ENCODE results near the gene URAD. TPM values are rescaled to one million over a fixed set of nuclear protein-coding genes. Genes with fewer than 3 reads are reported as not detected.
"Not testable (repeated sequence)": the region's sequence is repeated elsewhere in the genome, so short reads cannot be mapped to it uniquely, and the experiment has no call there.

URAD gene
- total RNA-seq, 2 experiments from 2014 or later = not detected

DNA sequence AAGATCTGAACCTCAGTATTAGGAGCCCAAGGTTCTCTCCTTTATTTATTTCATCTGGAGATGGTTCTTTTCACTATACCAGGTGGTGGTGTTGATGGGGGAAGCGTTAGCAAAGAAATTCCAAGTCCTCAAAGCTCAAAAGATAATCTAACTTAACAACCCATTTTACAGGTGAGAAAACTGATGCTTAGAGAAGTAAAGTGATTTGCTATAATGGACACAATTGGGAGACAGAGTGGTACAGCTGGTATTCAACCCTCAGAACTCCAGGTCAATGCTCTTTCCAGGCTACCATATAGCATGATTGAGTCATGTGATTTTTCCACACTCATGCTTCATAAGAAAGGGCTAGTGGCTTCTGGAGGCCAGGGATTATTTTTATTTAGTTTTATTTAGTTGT, 25.0 kb upstream of the URAD start:
- CTCF ChIA-PET = interaction anchor here (1.3 kb wide), 1 partner anchor 11 kb away, joined by 3 read pairs; no protein-coding TSS in a partner anchor
- H3K36me3 Mint-ChIP-seq (ENCODE audit: low read depth) = no peaks in the 10 kb centered on the region
- no peak for DNase-seq
- POLR2A ChIA-PET = no interaction called here
- peaks cover 7% of the 10 kb centered on the region for H3K27me3 Mint-ChIP-seq
- H3K9me3 Mint-ChIP-seq = no peaks in the 10 kb centered on the region
- H3K4me1 Mint-ChIP-seq = peaks cover 2% of the 10 kb centered on the region
- H3K27ac Mint-ChIP-seq = no peak overlapping the region
- H3K4me3 Mint-ChIP-seq = no peak overlapping the region

DNA sequence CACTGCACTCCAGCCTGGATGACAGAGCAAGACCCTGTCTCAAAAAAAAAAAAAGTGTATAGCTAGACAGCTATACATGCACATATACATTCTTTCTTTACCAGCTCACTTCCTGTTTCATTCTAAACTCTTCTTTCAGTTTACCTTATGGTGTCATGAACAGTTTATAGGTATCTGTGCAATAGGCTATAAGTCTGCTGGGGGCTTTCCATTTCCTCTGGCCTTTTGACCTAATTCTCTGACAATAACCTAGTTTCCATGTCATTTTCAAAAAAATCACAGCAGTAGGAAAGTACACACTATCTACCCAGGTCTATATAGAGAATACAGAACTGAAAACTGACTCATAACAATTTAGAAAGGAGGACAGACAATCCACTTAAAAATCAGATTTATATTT, 24.4 kb upstream of the URAD start:
- POLR2A ChIA-PET = no interaction called here
- no peak overlapping the region for H3K4me3 Mint-ChIP-seq

DNA sequence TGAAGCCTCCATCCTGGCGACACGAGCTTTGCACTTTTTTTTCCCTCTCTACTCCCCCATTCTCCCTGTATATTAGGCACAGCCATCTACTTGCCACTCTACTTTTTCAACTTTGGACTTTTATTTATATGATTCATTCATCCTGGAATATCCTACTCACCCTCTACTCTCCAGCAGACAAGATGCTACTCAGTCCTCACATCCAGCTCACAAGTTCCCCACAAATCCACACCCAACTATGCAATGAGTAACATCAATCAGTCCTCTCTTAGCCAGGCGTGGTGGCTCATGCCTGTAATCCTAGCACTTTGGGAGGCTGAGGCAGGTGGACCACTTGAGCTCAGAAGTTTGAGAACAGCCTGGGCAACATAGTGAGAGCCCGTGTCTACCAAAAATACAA, 23.9 kb upstream of the URAD start:
- Mint-ChIP-seq H3K36me3 (ENCODE audit: low read depth) (no peaks in the 10 kb centered on the region), H3K9me3 (no peaks in the 10 kb centered on the region), H3K27me3 (peaks cover 7% of the 10 kb centered on the region), H3K4me1 (peaks cover 2% of the 10 kb centered on the region), H3K27ac (no peak overlapping the region), H3K4me3 (no peak overlapping the region)
- POLR2A ChIA-PET = no interaction called here
- no peak for DNase-seq
- CTCF ChIA-PET = interaction anchor here (0.7 to 1.2 kb wide), 2 partner anchors 11 to 18 kb away, joined by 3 to 4 read pairs; no protein-coding TSS in a partner anchor

More for the DNA sequence above, 24.4 kb upstream of the URAD start:
- no peaks in the 10 kb centered on the region for H3K9me3 Mint-ChIP-seq
- H3K36me3 Mint-ChIP-seq (ENCODE audit: low read depth) = no peaks in the 10 kb centered on the region
- CTCF ChIA-PET = interaction anchor here (1.2 kb wide), 1 partner anchor 17 kb away, joined by 3 read pairs; no protein-coding TSS in a partner anchor
- H3K27ac Mint-ChIP-seq = no peak overlapping the region
- DNase-seq = no peak
- H3K27me3 Mint-ChIP-seq = peaks cover 7% of the 10 kb centered on the region
- H3K4me1 Mint-ChIP-seq = peaks cover 2% of the 10 kb centered on the region

DNA sequence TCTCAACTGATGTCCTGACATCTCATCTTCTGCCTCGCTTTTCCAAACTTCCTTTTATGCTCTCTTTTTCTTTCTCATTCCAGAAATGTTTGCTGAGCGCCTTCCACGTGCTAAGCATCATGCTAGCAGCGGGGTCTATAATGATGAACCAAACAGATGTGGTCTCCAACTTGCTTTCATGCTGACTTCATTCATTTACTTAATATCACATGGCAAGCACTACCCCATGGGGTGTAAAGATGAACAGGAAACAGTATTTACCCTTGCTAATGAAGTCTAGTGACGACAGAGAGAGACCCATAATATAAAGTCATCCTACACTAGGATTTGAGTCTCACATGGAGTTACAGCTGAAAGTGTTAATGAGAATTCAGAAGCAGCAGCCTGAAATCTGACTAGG, 21.6 kb upstream of the URAD start:
- peaks cover 2% of the 10 kb centered on the region for H3K4me1 Mint-ChIP-seq
- no peaks in the 10 kb centered on the region for H3K9me3 Mint-ChIP-seq
- ChIA-PET POLR2A (no interaction called here), CTCF (no interaction called here)
- peaks cover 4% of the 10 kb centered on the region for H3K27me3 Mint-ChIP-seq
- no peak for DNase-seq
- H3K27ac Mint-ChIP-seq = no peak overlapping the region
- H3K36me3 Mint-ChIP-seq (ENCODE audit: low read depth) = no peaks in the 10 kb centered on the region
- H3K4me3 Mint-ChIP-seq = no peak overlapping the region

DNA sequence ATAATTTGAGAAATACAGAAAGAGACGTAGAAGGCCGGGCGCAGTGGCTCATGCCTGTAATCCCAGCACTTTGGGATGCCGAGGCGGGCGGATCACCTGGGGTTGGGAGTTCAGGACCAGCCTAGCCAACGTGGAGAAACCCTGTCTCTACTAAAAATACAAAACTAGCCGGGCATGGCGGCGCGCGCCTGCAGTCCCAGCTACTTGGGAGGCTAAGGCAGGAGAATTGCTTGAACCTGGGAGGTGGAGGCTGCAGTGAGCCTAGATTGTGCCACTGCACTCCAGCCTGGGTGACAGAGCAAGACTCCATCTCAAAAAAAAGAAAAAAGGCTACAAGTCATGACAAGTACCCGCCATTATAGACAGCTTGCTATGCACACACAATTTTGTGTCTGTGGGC, 16.5 kb upstream of the URAD start:
- POLR2A ChIA-PET; H3K4me1 Mint-ChIP-seq; H3K36me3 Mint-ChIP-seq (ENCODE audit: low read depth); H3K27me3 Mint-ChIP-seq; H3K27ac Mint-ChIP-seq; DNase-seq; H3K9me3 Mint-ChIP-seq; CTCF ChIA-PET; H3K4me3 Mint-ChIP-seq: not testable (repeated sequence)

- no peaks in the 10 kb centered on the region for H3K36me3 Mint-ChIP-seq (ENCODE audit: low read depth)
- H3K27me3 Mint-ChIP-seq = no peaks in the 10 kb centered on the region
- H3K9me3 Mint-ChIP-seq = no peaks in the 10 kb centered on the region
- no peak for DNase-seq
- no peak overlapping the region for H3K27ac Mint-ChIP-seq
- ChIA-PET CTCF (interaction anchor here (1.6 kb wide), 1 partner anchor 11 kb away, joined by 3 read pairs; no protein-coding TSS in a partner anchor), POLR2A (interaction anchor here (0.6 kb wide), 1 partner anchor 55 kb away, joined by 3 read pairs; no protein-coding TSS in a partner anchor)
- no peak overlapping the region for H3K4me3 Mint-ChIP-seq
- peaks cover 2% of the 10 kb centered on the region for H3K4me1 Mint-ChIP-seq
These were observed 14.6 kb upstream of the URAD start for GRCh38 chr13:28002886-28003698.

GRCh38 chr13:28001837-28002473, 13.5 kb upstream of the URAD start:
- POLR2A ChIA-PET = no interaction called here
- Mint-ChIP-seq H3K27me3 (no peaks in the 10 kb centered on the region), H3K9me3 (no peaks in the 10 kb centered on the region), H3K4me3 (no peak overlapping the region), H3K4me1 (peaks cover 3% of the 10 kb centered on the region), H3K27ac (no peak overlapping the region), H3K36me3 (ENCODE audit: low read depth) (no peaks in the 10 kb centered on the region)
- no peak for DNase-seq
- CTCF ChIA-PET = interaction anchor here (1.6 kb wide), 1 partner anchor 12 kb away, joined by 3 read pairs; no protein-coding TSS in a partner anchor

- no peak overlapping the region for H3K27ac Mint-ChIP-seq
- DNase-seq = no peak
- no peaks in the 10 kb centered on the region for H3K9me3 Mint-ChIP-seq
- POLR2A ChIA-PET = no interaction called here
- peaks cover 3% of the 10 kb centered on the region for H3K4me1 Mint-ChIP-seq
- no peaks in the 10 kb centered on the region for H3K27me3 Mint-ChIP-seq
- H3K4me3 Mint-ChIP-seq = no peak overlapping the region
- no peaks in the 10 kb centered on the region for H3K36me3 Mint-ChIP-seq (ENCODE audit: low read depth)
- CTCF ChIA-PET = no interaction called here
These were observed 12.6 kb upstream of the URAD start for GRCh38 chr13:28001049-28001448.

- Mint-ChIP-seq H3K9me3 (no peaks in the 10 kb centered on the region), H3K27me3 (no peaks in the 10 kb centered on the region), H3K27ac (no peak overlapping the region), H3K36me3 (ENCODE audit: low read depth) (no peaks in the 10 kb centered on the region), H3K4me3 (no peak overlapping the region), H3K4me1 (peaks cover 3% of the 10 kb centered on the region)
- POLR2A ChIA-PET = no interaction called here
- CTCF ChIA-PET = no interaction called here
- DNase-seq = no peak
These were observed 12.1 kb upstream of the URAD start for GRCh38 chr13:28000567-28000966.

DNA sequence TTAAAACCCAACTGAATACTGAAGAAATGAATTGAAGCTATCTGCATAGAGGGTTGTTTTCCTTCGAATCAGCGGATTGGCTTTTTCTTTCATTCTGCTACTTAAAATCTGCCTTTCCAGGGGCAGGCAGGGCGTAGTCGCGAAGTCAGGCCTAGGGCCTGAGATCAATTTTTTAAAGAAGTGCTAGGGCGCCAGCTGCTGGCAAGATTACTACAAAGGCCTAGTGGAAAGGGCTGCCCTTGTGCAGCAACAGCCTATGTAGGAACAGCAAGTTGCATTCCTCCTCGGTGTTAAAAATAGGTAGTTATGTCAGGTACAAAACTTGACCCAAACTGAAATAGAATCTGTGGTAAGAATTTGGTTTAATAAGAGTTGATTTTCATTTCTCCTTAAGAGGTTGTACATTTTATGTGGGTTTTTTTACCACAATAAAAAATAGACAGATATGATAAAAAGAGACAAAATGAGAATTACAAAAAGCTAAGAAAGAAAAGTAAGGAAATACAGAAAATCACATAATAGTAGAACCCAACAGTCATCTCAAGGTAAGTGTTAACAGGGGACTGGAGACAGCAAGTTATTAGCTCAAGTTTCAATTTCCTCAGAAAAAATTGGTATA, 9.5 kb upstream of the URAD start:
- Mint-ChIP-seq H3K4me3 (no peak overlapping the region), H3K4me1 (peaks cover 3% of the 10 kb centered on the region), H3K27ac (no peak overlapping the region), H3K36me3 (ENCODE audit: low read depth) (no peaks in the 10 kb centered on the region), H3K27me3 (no peaks in the 10 kb centered on the region), H3K9me3 (no peaks in the 10 kb centered on the region)
- CTCF ChIA-PET = interaction anchor here (0.9 kb wide), 1 partner anchor 167 kb away, joined by 4 read pairs; no protein-coding TSS in a partner anchor
- DNase-seq = peak; percentile 37
- POLR2A ChIA-PET = no interaction called here

- ChIA-PET CTCF (no interaction called here), POLR2A (no interaction called here)
- Mint-ChIP-seq H3K27me3 (no peaks in the 10 kb centered on the region), H3K4me1 (no peaks in the 10 kb centered on the region), H3K4me3 (no peak overlapping the region), H3K27ac (no peak overlapping the region), H3K9me3 (no peaks in the 10 kb centered on the region), H3K36me3 (ENCODE audit: low read depth) (no peaks in the 10 kb centered on the region)
- no peak for DNase-seq
These were observed 3.4 kb upstream of the URAD start for GRCh38 chr13:27991881-27992280.

DNA sequence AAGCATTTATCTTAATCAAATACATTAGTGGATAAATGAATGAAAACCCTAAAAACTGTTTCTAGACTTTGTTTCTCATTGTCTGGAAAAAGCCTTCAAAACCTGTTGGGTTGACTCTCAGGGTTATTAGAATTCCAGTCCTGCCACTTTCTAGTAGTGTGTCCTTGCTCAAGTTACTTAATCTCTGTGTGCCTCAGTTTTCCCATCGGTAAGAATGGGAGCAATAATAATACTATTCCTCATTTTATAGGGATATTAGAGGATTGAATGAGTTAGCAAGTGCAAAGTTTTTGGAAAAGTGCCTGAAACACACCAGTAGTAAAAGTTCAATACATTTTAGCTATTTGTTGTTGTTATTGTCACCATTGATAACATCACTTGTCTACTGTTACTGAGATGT, 2.9 kb downstream of the URAD start:
- Mint-ChIP-seq H3K27ac (no peak overlapping the region), H3K9me3 (no peaks in the 10 kb centered on the region), H3K36me3 (ENCODE audit: low read depth) (no peaks in the 10 kb centered on the region), H3K27me3 (peaks cover 26% of the 10 kb centered on the region), H3K4me1 (no peaks in the 10 kb centered on the region), H3K4me3 (no peak overlapping the region)
- ChIA-PET POLR2A (no interaction called here), CTCF (interaction anchor here (1.9 kb wide), 1 partner anchor 623 kb away, joined by 4 read pairs; no protein-coding TSS in a partner anchor)
- DNase-seq = no peak

DNA sequence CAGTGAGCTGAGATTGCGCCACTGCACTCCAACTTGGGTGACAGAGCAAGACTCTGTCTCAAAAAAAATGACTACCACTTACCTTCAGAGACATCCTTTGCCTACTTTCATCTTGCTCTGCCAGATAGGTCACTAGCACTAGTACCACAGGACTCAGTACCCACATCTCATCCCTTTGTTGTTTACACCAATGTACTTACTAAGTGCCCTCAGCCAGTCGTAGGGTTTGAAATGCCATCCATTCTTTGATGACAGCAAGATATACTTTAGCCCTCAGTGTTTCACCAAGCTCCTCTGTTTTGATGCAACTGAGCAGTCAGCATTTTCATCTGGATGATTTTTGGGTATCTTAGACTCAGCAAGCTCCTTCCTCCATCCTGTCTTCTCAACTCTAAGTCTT, 6.1 kb downstream of the URAD start:
- Mint-ChIP-seq H3K27ac (no peak overlapping the region), H3K36me3 (ENCODE audit: low read depth) (no peaks in the 10 kb centered on the region), H3K9me3 (no peaks in the 10 kb centered on the region), H3K4me1 (peaks cover 7% of the 10 kb centered on the region), H3K27me3 (peaks cover 48% of the 10 kb centered on the region), H3K4me3 (no peak overlapping the region)
- ChIA-PET POLR2A (no interaction called here), CTCF (interaction anchor here (0.7 kb wide), 1 partner anchor 77 kb away, joined by 3 read pairs; no protein-coding TSS in a partner anchor)
- DNase-seq = no peak
